ENCODE results near the gene SP8.

Gene SP8

GRCh38 chr7:20793694-20794394 is 7.2 kb upstream of the SP8 start:
- DNase-seq, result no peak

GRCh38 chr7:20793248-20793647 is 6.6 kb upstream of the SP8 start:
- no peak for DNase-seq

GRCh38 chr7:20791538-20792434 is 5.1 kb upstream of the SP8 start:
- DNase-seq, result no peak

- DNase-seq, result no peak
These were observed 3.7 kb upstream of the SP8 start for GRCh38 chr7:20790375-20790774.

GRCh38 chr7:20788420-20788990 is 1.8 kb upstream of the SP8 start:
- no peak for DNase-seq

GRCh38 chr7:20787660-20788419 is 1.2 kb upstream of the SP8 start:
- no peak for DNase-seq

GRCh38 chr7:20786421-20786778 is 286 bp downstream of the SP8 start:
- no peak for DNase-seq

GRCh38 chr7:20786049-20786412 is 655 bp downstream of the SP8 start:
- no peak for DNase-seq

- DNase-seq, result no peak
These were observed 1.3 kb downstream of the SP8 start for GRCh38 chr7:20785157-20786048.

GRCh38 chr7:20784388-20785156 is 2.1 kb downstream of the SP8 start:
- DNase-seq, result no peak

GRCh38 chr7:20783700-20784387 is 2.8 kb downstream of the SP8 start:
- DNase-seq, result no peak

GRCh38 chr7:20783125-20783699 is 3.5 kb downstream of the SP8 start:
- no peak for DNase-seq

- no peak for DNase-seq
These were observed 7.6 kb downstream of the SP8 start for GRCh38 chr7:20779041-20779440.

- peak; percentile 15 for DNase-seq
These were observed 8.5 kb downstream of the SP8 start for GRCh38 chr7:20778063-20778721.

GRCh38 chr7:20777377-20778062 is 9.2 kb downstream of the SP8 start:
- no peak for DNase-seq

- DNase-seq, result no peak
These were observed 9.7 kb downstream of the SP8 start for GRCh38 chr7:20776942-20777341.

GRCh38 chr7:20776214-20776911 is 10.3 kb downstream of the SP8 start:
- DNase-seq, result no peak

GRCh38 chr7:20754001-20754400 is 32.7 kb downstream of the SP8 start:
- DNase-seq, result no peak

GRCh38 chr7:20749906-20750305 is 36.8 kb downstream of the SP8 start:
- DNase-seq, result no peak
